GM12872 (cell line): ENCODE results near the gene LUC7L2.

Source experiments
- CTCF ChIP-seq: IDR thresholded peaks from 3 replicates; pipeline ENCODE4 v1.5.1; 2011; ENCODE audit warnings: low read depth, mild to moderate bottlenecking, low read length, moderate library complexity; ENCODE audit not compliant: insufficient read depth

LUC7L2 gene

GRCh38 chr7:139457153-139457946 is 97.7 kb downstream of the LUC7L2 start:
- TF ChIP-seq CTCF: no peak

- no peak for TF ChIP-seq CTCF
Observed at GRCh38 chr7:139471740-139472353, 112.2 kb downstream of the LUC7L2 start.
